DMS114 treated with DMSO at 0.1 percent for 48 hours (cell line): ENCODE results near the gene SLC43A1.

Source experiments
- DNase-seq: peaks from one replicate; lab custom pipeline; 2025; ENCODE audit not compliant: unreplicated experiment; lab: John Stamatoyannopoulos, UW

The SLC43A1 gene

GRCh38 chr11:57529012-57529411, 13.5 kb upstream of the SLC43A1 start:
- no peak for DNase-seq

- DNase-seq, result peak; percentile 43
Observed at GRCh38 chr11:57527056-57527631, 11.6 kb upstream of the SLC43A1 start.

GRCh38 chr11:57523419-57523818, 7.9 kb upstream of the SLC43A1 start:
- DNase-seq, result no peak

GRCh38 chr11:57521116-57521515, 5.6 kb upstream of the SLC43A1 start:
- DNase-seq, result no peak

GRCh38 chr11:57516061-57516443, 550 bp upstream of the SLC43A1 start:
- DNase-seq, result no peak

GRCh38 chr11:57514538-57515331, 767 bp downstream of the SLC43A1 start:
- no peak for DNase-seq

- DNase-seq, result no peak
Observed at GRCh38 chr11:57513911-57514537, 1.5 kb downstream of the SLC43A1 start.

GRCh38 chr11:57513452-57513795, 2.1 kb downstream of the SLC43A1 start:
- no peak for DNase-seq

GRCh38 chr11:57512646-57513451, 2.7 kb downstream of the SLC43A1 start:
- no peak for DNase-seq

GRCh38 chr11:57511741-57512430, 3.6 kb downstream of the SLC43A1 start:
- no peak for DNase-seq

- DNase-seq, result no peak
Observed at GRCh38 chr11:57508341-57509170, 6.9 kb downstream of the SLC43A1 start.

- no peak for DNase-seq
Observed at GRCh38 chr11:57506522-57506921, 9.0 kb downstream of the SLC43A1 start.

- DNase-seq, result no peak
Observed at GRCh38 chr11:57504511-57504910, 11.0 kb downstream of the SLC43A1 start.

- no peak for DNase-seq
Observed at GRCh38 chr11:57502870-57503269, 12.6 kb downstream of the SLC43A1 start.

- no peak for DNase-seq
Observed at GRCh38 chr11:57502376-57502775, 13.1 kb downstream of the SLC43A1 start.

GRCh38 chr11:57501953-57502352, 13.5 kb downstream of the SLC43A1 start:
- no peak for DNase-seq

GRCh38 chr11:57500926-57501325, 14.6 kb downstream of the SLC43A1 start:
- DNase-seq, result no peak

- DNase-seq, result no peak
Observed at GRCh38 chr11:57500515-57500914, 15.0 kb downstream of the SLC43A1 start.

- DNase-seq, result no peak
Observed at GRCh38 chr11:57499983-57500461, 15.5 kb downstream of the SLC43A1 start.

- peak; percentile 54 for DNase-seq
Observed at GRCh38 chr11:57499413-57499982, 16.0 kb downstream of the SLC43A1 start.
